CD1c-positive myeloid dendritic cell (primary cell): Measurements from ENCODE around the gene OR7G3.

Experiments used
- DNase-seq: peaks from one replicate; pipeline ENCODE4 v3.0.0-alpha.2; 2016; ENCODE audit errors: extremely low spot score

Gene OR7G3

GRCh38 chr19:9126900-9127405, at the start of gene OR7G3:
Gene OR7G3 (minus strand): TSS chr19:9126950. CDS start chr19:9126950, 0 bp downstream.
- DNase-seq, result no peak

GRCh38 chr19:9175326-9175725, 48.6 kb upstream of the OR7G3 start:
- no peak for DNase-seq

- DNase-seq, result peak; percentile 49
Observed at GRCh38 chr19:9171393-9171991, 44.7 kb upstream of the OR7G3 start.

- peak; percentile 75 for DNase-seq
Observed at GRCh38 chr19:9166846-9167245, 40.1 kb upstream of the OR7G3 start.

- DNase-seq, result no peak
Observed at GRCh38 chr19:9165261-9165660, 38.5 kb upstream of the OR7G3 start.

GRCh38 chr19:9161427-9161826, 34.7 kb upstream of the OR7G3 start:
- no peak for DNase-seq

GRCh38 chr19:9159891-9160290, 33.1 kb upstream of the OR7G3 start:
- no peak for DNase-seq

GRCh38 chr19:9156304-9156703, 29.6 kb upstream of the OR7G3 start:
- no peak for DNase-seq

GRCh38 chr19:9155591-9155990, 28.8 kb upstream of the OR7G3 start:
- no peak for DNase-seq

GRCh38 chr19:9151367-9151766, 24.6 kb upstream of the OR7G3 start:
- DNase-seq, result no peak

- no peak for DNase-seq
Observed at GRCh38 chr19:9150650-9151049, 23.9 kb upstream of the OR7G3 start.

GRCh38 chr19:9149997-9150396, 23.2 kb upstream of the OR7G3 start:
- DNase-seq, result no peak

GRCh38 chr19:9148697-9149096, 21.9 kb upstream of the OR7G3 start:
- DNase-seq, result no peak

- DNase-seq, result no peak
Observed at GRCh38 chr19:9146882-9147281, 20.1 kb upstream of the OR7G3 start.

GRCh38 chr19:9144920-9145319, 18.2 kb upstream of the OR7G3 start:
- DNase-seq, result no peak

- DNase-seq, result peak; percentile 98
Observed at GRCh38 chr19:9140159-9140874, 13.6 kb upstream of the OR7G3 start, which contains the start of gene ZNF317. Gene ZNF317 (plus strand): TSS chr19:9140397. CDS start chr19:9156017, 15,620 bp downstream.

- no peak for DNase-seq
Observed at GRCh38 chr19:9139609-9140158, 12.9 kb upstream of the OR7G3 start.

- no peak for DNase-seq
Observed at GRCh38 chr19:9132422-9132821, 5.7 kb upstream of the OR7G3 start.

- peak; percentile 46 for DNase-seq
Observed at GRCh38 chr19:9130965-9131364, 4.2 kb upstream of the OR7G3 start.

- DNase-seq, result peak; percentile 51
Observed at GRCh38 chr19:9128171-9128570, 1.4 kb upstream of the OR7G3 start.

- DNase-seq, result no peak
Observed at GRCh38 chr19:9116547-9116946, 10.2 kb downstream of the OR7G3 start.

- no peak for DNase-seq
Observed at GRCh38 chr19:9115307-9115813, 11.4 kb downstream of the OR7G3 start, which contains the start of gene OR7G1. Gene OR7G1 (minus strand): TSS chr19:9115763. CDS start chr19:9115763, 0 bp downstream.

- no peak for DNase-seq
Observed at GRCh38 chr19:9109959-9110358, 16.8 kb downstream of the OR7G3 start.
